ENCODE measurements around the gene LSM2.

DNA sequence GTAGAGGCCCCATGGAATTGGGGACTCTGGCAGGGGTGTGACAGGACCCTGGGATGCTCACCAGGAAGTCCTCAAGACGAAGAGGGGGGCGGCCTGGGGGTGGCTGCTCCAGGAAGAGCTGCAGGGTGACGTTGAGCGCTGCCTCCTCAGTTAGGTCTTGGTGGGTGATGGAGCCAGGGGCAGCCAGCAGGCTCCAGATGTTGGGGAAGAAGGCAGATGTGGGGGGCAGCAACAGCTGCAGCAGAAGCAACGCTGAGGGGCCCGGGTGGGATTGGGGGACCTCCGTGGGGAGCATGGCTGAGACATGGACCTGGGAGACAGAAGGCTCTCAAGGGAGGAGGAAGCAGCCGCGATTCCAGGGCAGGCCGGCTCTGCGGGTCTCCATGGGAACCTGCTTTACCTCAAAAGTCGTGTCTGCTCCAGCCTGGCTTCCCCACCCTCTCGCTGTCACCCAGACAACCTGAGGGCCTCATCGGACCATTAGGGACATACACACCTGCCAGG is 30.2 kb downstream of the LSM2 start:
- TF ChIP-seq POLR2A (IDR thresholded peaks at IDR 0.05) (no peak), EP300 (IDR thresholded peaks at IDR 0.05; ENCODE audit: low read depth) (no peak), POLR2AphosphoS5 (IDR thresholded peaks at IDR 0.05) (no peak)
- TF ChIP-seq, protein P1, sequence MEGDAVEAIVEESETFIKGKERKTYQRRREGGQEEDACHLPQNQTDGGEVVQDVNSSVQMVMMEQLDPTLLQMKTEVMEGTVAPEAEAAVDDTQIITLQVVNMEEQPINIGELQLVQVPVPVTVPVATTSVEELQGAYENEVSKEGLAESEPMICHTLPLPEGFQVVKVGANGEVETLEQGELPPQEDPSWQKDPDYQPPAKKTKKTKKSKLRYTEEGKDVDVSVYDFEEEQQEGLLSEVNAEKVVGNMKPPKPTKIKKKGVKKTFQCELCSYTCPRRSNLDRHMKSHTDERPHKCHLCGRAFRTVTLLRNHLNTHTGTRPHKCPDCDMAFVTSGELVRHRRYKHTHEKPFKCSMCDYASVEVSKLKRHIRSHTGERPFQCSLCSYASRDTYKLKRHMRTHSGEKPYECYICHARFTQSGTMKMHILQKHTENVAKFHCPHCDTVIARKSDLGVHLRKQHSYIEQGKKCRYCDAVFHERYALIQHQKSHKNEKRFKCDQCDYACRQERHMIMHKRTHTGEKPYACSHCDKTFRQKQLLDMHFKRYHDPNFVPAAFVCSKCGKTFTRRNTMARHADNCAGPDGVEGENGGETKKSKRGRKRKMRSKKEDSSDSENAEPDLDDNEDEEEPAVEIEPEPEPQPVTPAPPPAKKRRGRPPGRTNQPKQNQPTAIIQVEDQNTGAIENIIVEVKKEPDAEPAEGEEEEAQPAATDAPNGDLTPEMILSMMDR (IDR thresholded peaks at IDR 0.05) = no peak

Data from transverse colon (tissue), 4 donors.